Colonic mucosa (tissue), 4 donors: Measurements from ENCODE around the gene SWT1. TPM values are rescaled to one million over a fixed set of nuclear protein-coding genes. Genes with fewer than 3 reads are reported as not detected.

Experiments
- DNase-seq: peaks from one replicate; pipeline ENCODE4 v3.0.0-alpha.2; 2020
- H3K27ac ChIP-seq: fragments of 200-600 bp; one replicate; pipeline ENCODE4 v1.8.0; 2021
- H3K27me3 ChIP-seq: fragments of 200-600 bp; one replicate; pipeline ENCODE4 v1.8.0; 2021
- H3K36me3 ChIP-seq: fragments of 200-600 bp; one replicate; pipeline ENCODE4 v1.8.0; 2021
- H3K4me1 ChIP-seq: fragments of 200-600 bp; one replicate; pipeline ENCODE4 v1.8.0; 2021; ENCODE audit warnings: mild to moderate bottlenecking
- H3K4me3 ChIP-seq: fragments of 200-600 bp; one replicate; pipeline ENCODE4 v1.8.0; 2021
- H3K9ac ChIP-seq, 2 donors: one replicate each; pipeline ENCODE4 v1.7.0; 2013; ENCODE audit warnings: control low read depth in 2 of 2, low read depth in 2 of 2, low read length in 2 of 2
- H3K9me3 ChIP-seq: fragments of 200-600 bp; one replicate; pipeline ENCODE4 v1.8.0; 2021
- intact Hi-C: fragments of 100-400 bp; cut with DNase I; formaldehyde crosslinking; loops from one replicate; pipeline ENCODE4 v1.14.1; 2022
- total RNA-seq, 2 donors: library from RNA; stranded (reverse); fragmentation: NEBNext Ultra II Directional in 1 of 2; extraction: Animal tissue kit (Norgen Biotek cat#: 25700) in 1 of 2; gene quantifications; one replicate each; pipeline ENCODE4 v1.2.1, GENCODE V29; 2021
- TF ChIP-seq, protein P1 (sequence below): fragments of 200-600 bp; IDR thresholded peaks from one replicate; pipeline ENCODE4 v1.8.0; 2022; ENCODE audit warnings: antibody characterized with exemption, mild to moderate bottlenecking
- donor health status: healthy.
- donor health status: DM: no; HTN: no; CAD: no.
- donor health status: DM: no; HTN: no; CAD: no.

The SWT1 gene
- total RNA-seq, 2 donors from 2014 or later: 3.4 to 5.7 TPM

DNA sequence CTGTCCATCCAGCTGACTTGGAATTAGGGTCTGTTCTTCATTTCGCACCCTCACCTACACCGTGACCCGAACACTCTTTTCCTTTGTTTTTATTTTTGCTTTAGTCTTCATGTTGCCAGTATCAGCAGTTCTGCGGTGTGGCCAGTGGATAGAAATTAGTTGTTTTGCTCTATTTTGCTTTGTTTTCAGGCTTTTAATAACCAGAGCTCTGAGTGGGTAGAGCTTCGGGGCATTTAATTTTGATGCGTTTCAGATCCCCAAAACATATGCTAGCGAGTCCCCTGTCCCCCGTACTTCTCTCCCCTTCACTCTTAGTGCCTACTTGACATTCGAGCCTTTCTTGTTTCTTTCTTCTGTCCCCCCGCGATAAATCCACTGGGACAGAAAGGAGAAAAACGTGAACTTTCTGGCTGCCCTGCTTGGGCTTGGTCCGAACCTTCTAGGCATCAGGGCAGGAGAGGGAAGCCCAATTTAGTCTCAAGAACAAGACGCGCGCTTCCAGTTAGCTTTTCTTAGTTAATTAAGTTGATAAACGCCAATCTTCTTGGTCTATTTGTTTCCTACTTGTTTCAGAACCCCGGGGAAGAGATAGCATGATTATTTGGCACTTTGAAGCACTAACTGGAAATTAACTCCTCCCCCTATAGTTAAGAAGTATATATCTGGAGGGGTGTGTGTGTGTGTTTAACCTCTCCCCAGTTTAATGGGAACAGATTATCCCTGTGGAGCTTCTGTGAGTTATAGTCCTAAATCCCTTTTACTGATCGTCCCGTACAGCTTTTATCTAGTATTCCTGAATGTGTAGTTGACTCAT is 839 bp downstream of the SWT1 start:
- intact Hi-C loops: loop anchor here (10.0 kb wide), 1 partner anchor 113 kb away; the partner anchor contains the start of gene RNF2
- Histone ChIP-seq H3K9ac (peak overlapping the region; percentile 67 to 94), H3K27ac (peak overlapping the region; percentile 97), H3K9me3 (no peaks in the 10 kb centered on the region), H3K4me3 (peak overlapping the region; percentile 77), H3K4me1 (no peaks in the 10 kb centered on the region), H3K36me3 (no peaks in the 10 kb centered on the region), H3K27me3 (no peaks in the 10 kb centered on the region)
- TF ChIP-seq, protein P1, sequence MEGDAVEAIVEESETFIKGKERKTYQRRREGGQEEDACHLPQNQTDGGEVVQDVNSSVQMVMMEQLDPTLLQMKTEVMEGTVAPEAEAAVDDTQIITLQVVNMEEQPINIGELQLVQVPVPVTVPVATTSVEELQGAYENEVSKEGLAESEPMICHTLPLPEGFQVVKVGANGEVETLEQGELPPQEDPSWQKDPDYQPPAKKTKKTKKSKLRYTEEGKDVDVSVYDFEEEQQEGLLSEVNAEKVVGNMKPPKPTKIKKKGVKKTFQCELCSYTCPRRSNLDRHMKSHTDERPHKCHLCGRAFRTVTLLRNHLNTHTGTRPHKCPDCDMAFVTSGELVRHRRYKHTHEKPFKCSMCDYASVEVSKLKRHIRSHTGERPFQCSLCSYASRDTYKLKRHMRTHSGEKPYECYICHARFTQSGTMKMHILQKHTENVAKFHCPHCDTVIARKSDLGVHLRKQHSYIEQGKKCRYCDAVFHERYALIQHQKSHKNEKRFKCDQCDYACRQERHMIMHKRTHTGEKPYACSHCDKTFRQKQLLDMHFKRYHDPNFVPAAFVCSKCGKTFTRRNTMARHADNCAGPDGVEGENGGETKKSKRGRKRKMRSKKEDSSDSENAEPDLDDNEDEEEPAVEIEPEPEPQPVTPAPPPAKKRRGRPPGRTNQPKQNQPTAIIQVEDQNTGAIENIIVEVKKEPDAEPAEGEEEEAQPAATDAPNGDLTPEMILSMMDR: no peak
- peak; percentile 25 for DNase-seq

DNA sequence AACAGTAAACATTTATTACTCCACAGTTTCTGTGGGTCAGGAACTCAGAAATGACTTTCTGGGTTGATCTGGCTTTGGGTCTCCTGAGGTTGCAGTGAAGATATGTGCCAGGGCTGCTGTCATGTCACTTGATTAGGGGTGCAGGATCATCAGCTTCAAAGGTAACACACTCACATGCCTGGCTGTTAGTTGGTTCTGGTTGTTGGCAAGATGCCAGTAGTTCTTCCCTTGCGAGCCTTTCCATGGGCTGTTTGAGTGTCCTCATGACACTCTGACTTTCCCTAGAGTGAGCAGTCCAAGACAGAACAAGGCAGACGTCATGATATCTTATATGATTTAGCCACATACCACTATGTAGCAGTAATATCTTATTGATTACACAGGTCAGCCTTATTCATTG is 1.8 kb downstream of the SWT1 start:
- H3K27ac ChIP-seq: no peak overlapping the region
- no peak overlapping the region for H3K9ac ChIP-seq
- no peak overlapping the region for H3K4me3 ChIP-seq
- no peaks in the 10 kb centered on the region for H3K9me3 ChIP-seq
- H3K36me3 ChIP-seq: no peaks in the 10 kb centered on the region
- DNase-seq: no peak
- no peaks in the 10 kb centered on the region for H3K4me1 ChIP-seq
- no peaks in the 10 kb centered on the region for H3K27me3 ChIP-seq
- TF ChIP-seq, protein P1: no peak
- intact Hi-C loops: loop anchor here (10.0 kb wide), 1 partner anchor 114 kb away; the partner anchor contains the start of gene RNF2

DNA sequence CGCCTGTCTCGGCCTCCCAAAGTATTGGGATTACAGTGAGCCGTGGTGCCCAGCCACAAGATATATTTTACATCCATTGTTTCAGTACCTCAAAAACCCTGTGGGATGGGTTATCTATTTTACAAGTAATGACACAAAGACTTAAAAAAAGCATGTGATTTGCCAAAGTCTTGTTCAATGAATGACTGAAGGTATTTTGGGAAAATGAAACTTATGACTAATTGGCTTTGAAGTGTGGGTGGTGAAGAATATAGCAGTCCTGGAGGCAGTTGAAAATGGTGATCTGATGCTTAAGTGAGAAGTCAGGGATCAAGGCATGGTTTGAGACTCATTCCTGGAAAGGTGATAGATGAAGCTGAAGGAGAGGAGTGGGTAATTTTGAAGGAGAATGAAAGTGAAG is 3.0 kb downstream of the SWT1 start:
- no peak overlapping the region for H3K4me3 ChIP-seq
- H3K4me1 ChIP-seq: no peaks in the 10 kb centered on the region
- DNase-seq: no peak
- H3K36me3 ChIP-seq: no peaks in the 10 kb centered on the region
- no peak overlapping the region for H3K27ac ChIP-seq
- no peaks in the 10 kb centered on the region for H3K9me3 ChIP-seq
- H3K9ac ChIP-seq: no peak overlapping the region
- intact Hi-C loops: loop anchor here (10.0 kb wide), 1 partner anchor 115 kb away; the partner anchor contains the start of gene RNF2
- no peaks in the 10 kb centered on the region for H3K27me3 ChIP-seq
- TF ChIP-seq, protein P1: no peak

DNA sequence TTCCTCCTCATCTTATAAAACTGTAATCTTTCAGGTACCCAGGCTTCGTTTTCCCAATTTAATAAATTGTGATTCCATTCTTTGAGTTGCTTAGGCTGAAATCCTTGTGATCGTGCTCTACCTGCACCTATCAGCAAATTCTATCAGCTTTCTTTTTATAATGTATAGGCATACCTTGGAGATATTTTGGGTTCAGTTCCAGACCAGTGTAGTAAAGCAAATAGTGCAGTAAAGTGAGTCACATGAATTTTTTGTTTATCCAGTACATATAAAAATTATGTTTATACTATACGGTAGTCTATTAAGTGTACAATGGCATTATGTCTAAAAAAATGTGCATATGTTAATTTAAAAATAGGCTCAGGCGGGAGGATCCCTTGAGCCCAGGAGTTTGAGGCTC is 5.5 kb downstream of the SWT1 start:
- Histone ChIP-seq H3K27me3 (no peaks in the 10 kb centered on the region), H3K36me3 (no peaks in the 10 kb centered on the region), H3K4me3 (no peak overlapping the region), H3K9me3 (no peaks in the 10 kb centered on the region), H3K27ac (no peak overlapping the region), H3K9ac (no peak overlapping the region), H3K4me1 (no peaks in the 10 kb centered on the region)
- DNase-seq: no peak
- TF ChIP-seq, protein P1: no peak
- intact Hi-C loops: no loop called here

DNA sequence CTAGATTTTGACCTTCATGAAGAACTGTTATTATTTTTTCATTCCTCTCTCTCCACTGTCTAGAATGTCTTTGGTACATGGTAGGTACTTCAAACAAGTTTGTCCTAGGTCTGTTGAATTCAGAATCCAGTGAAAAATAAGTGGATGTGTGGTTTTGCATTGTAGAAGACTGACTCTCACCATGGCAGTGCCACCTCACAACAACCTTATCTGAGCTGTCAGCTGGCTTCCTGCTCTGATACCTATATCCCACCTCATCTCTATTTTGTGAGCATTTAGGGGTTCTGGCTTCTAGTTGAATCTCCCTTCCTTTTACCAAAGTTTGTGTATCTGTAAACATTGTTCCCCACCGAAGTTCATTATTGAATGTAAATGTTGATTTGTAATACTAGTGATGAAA is 9.1 kb downstream of the SWT1 start:
- DNase-seq: no peak
- no peaks in the 10 kb centered on the region for H3K9me3 ChIP-seq
- no peak overlapping the region for H3K27ac ChIP-seq

More for the DNA sequence above, 9.1 kb downstream of the SWT1 start:
- H3K9ac ChIP-seq: no peak overlapping the region
- intact Hi-C loops: no loop called here
- no peaks in the 10 kb centered on the region for H3K36me3 ChIP-seq
- H3K4me3 ChIP-seq: no peak overlapping the region
- no peaks in the 10 kb centered on the region for H3K27me3 ChIP-seq
- H3K4me1 ChIP-seq: no peaks in the 10 kb centered on the region
- TF ChIP-seq, protein P1: no peak
